SK-N-SH (cell line): ENCODE measurements around the gene ATF4. TPM values are rescaled to one million over a fixed set of nuclear protein-coding genes. Genes with fewer than 3 reads are reported as not detected.

Experiments used
- CTCF ChIA-PET: fragments of 300-600, 350-600 bp; formaldehyde crosslinking; extraction: SDS; loops from one replicate; lab custom pipeline; 2021; lab: Yijun Ruan, JAX
- POLR2A ChIA-PET: fragments of 350-600 bp; sonication (Branson Sonifier 250); formaldehyde crosslinking; extraction: SDS; loops from one replicate; lab custom pipeline; 2020; ENCODE audit warnings: antibody characterized with exemption, inconsistent platforms; lab: Yijun Ruan, JAX
- DNase-seq: peaks from one replicate; pipeline ENCODE4 v3.0.0; 2012
- H2AFZ ChIP-seq: fragments of 200-600 bp; sonication (generic); 2 replicates; pipeline ENCODE4 v1.8.1; 2016; ENCODE audit warnings: antibody characterized with exemption, mild to moderate bottlenecking, low read depth
- H3F3A ChIP-seq: fragments of 200-600 bp; sonication (generic); replicated peaks from 2 replicates; pipeline ENCODE3; 2016; ENCODE audit warnings: antibody characterized with exemption, mild to moderate bottlenecking; ENCODE audit not compliant: insufficient read depth
- H3K27ac ChIP-seq, 2 experiments: fragments of 200-500 bp in 1 of 2; fragments of 200-600 bp in 1 of 2; sonication (Bioruptor generic) in 1 of 2; sonication (generic), shearing (Covaris generic) in 1 of 2; 2 replicates each; pipeline versions ENCODE4 v1.5.1 to v1.6.1; 2014 to 2016; ENCODE audit warnings: low read depth in 2 of 2, inconsistent platforms in 1 of 2, low read length in 1 of 2, mild to moderate bottlenecking in 1 of 2, mixed read lengths in 1 of 2
- H3K27me3 ChIP-seq: fragments of 200-600 bp; sonication (generic), shearing (Covaris generic); 2 replicates; pipeline ENCODE4 v1.6.1; 2016; ENCODE audit warnings: mixed run types; ENCODE audit not compliant: insufficient read depth
- H3K36me3 ChIP-seq, 2 experiments: fragments of 200-500 bp in 1 of 2; fragments of 200-600 bp in 1 of 2; sonication (Bioruptor generic) in 1 of 2; sonication (generic) in 1 of 2; replicated peaks in 1 of 2; 2 replicates each; pipeline versions ENCODE3 to v1.5.1; 2014 to 2016; ENCODE audit warnings: low read length in 1 of 2, mild to moderate bottlenecking in 1 of 2; ENCODE audit not compliant: insufficient read depth in 2 of 2, control insufficient read depth in 1 of 2
- H3K4me1 ChIP-seq, 2 experiments: fragments of 200-500 bp in 1 of 2; fragments of 200-600 bp in 1 of 2; sonication (Bioruptor generic) in 1 of 2; sonication (generic), shearing (Covaris generic) in 1 of 2; 2 replicates each; pipeline versions ENCODE4 v1.5.1 to v1.6.1; 2014 to 2016; ENCODE audit warnings: low read depth in 1 of 2, low read length in 1 of 2, mixed run types in 1 of 2; ENCODE audit not compliant: insufficient read depth in 2 of 2, control insufficient read depth in 1 of 2
- H3K4me2 ChIP-seq: fragments of 200-600 bp; sonication (generic), shearing (Covaris generic); 2 replicates; pipeline ENCODE4 v1.6.1; 2017; ENCODE audit warnings: mixed run types
- H3K4me3 ChIP-seq, 2 experiments: fragments of 200-500 bp in 1 of 2; fragments of 200-600 bp in 1 of 2; sonication (Bioruptor generic) in 1 of 2; sonication (generic), shearing (Covaris generic) in 1 of 2; 2 replicates each; pipeline versions ENCODE4 v1.5.1 to v1.8.1; 2014 to 2016; ENCODE audit warnings: low read depth in 2 of 2, inconsistent platforms in 1 of 2, low read length in 1 of 2, mild to moderate bottlenecking in 1 of 2, mixed read lengths in 1 of 2, moderate library complexity in 1 of 2
- H3K79me2 ChIP-seq: fragments of 200-600 bp; sonication (generic); 2 replicates; pipeline ENCODE4 v1.8.1; 2017; ENCODE audit warnings: mild to moderate bottlenecking; ENCODE audit not compliant: insufficient read depth
- H3K9ac ChIP-seq: fragments of 200-600 bp; sonication (generic); 2 replicates; pipeline ENCODE4 v1.6.1; 2017; ENCODE audit warnings: mixed run types
- H3K9me2 ChIP-seq: fragments of 200-600 bp; sonication (generic); 2 replicates; pipeline ENCODE4 v1.6.1; 2017; ENCODE audit warnings: mixed run types
- H3K9me3 ChIP-seq: fragments of 200-600 bp; sonication (generic); 2 replicates; pipeline ENCODE4 v1.6.1; 2017; ENCODE audit warnings: mixed run types, mild to moderate bottlenecking, moderate library complexity
- H4K20me1 ChIP-seq: fragments of 200-600 bp; sonication (generic); 2 replicates; pipeline ENCODE4 v1.6.1; 2017; ENCODE audit warnings: mild to moderate bottlenecking, mixed run types; ENCODE audit not compliant: insufficient read depth
- EP300 ChIP-seq, 2 experiments: IDR thresholded peaks; 2 replicates each; pipeline versions ENCODE4 v1.4.0 to v1.6.1; 2012; ENCODE audit warnings: borderline replicate concordance in 1 of 2, low read depth in 1 of 2, low read length in 1 of 2
- EZH2phosphoT487 ChIP-seq: fragments of 200-600 bp; sonication (generic); IDR thresholded peaks from 2 replicates; pipeline ENCODE4 v1.6.1; 2017; ENCODE audit warnings: low read depth, mixed run types, mild to moderate bottlenecking, antibody characterized with exemption, moderate library complexity, borderline replicate concordance
- FOSL2 ChIP-seq: IDR thresholded peaks from 2 replicates; pipeline ENCODE4 v1.4.0; 2012; ENCODE audit warnings: low read depth, mild to moderate bottlenecking, moderate library complexity, borderline replicate concordance
- FOXJ3 ChIP-seq: sonication (generic); formaldehyde crosslinking; IDR thresholded peaks from 2 replicates; pipeline ENCODE4 v1.5.1; 2020; ENCODE audit warnings: mild to moderate bottlenecking, missing genetic modification reagents
- GATA2 ChIP-seq: sonication (generic); formaldehyde crosslinking; IDR thresholded peaks from 2 replicates; pipeline ENCODE4 v1.5.0; 2020; ENCODE audit warnings: mild to moderate bottlenecking, missing genetic modification reagents
- MEF2A ChIP-seq: IDR thresholded peaks from 2 replicates; pipeline ENCODE4 v1.4.0; 2012; ENCODE audit warnings: low read depth, borderline replicate concordance
- NFIC ChIP-seq: IDR thresholded peaks from 2 replicates; pipeline ENCODE4 v1.4.0; 2012; ENCODE audit warnings: borderline replicate concordance
- NRF1 ChIP-seq: IDR thresholded peaks from 2 replicates; pipeline ENCODE4 v1.6.1; 2012; ENCODE audit warnings: low read depth, mild to moderate bottlenecking, low read length
- POLR2AphosphoS5 ChIP-seq: IDR thresholded peaks from 2 replicates; pipeline ENCODE4 v1.6.1; 2012; ENCODE audit warnings: low read depth, low read length
- RCOR1 ChIP-seq: fragments of 150-350 bp; IDR thresholded peaks from 2 replicates; pipeline ENCODE4 v1.6.1; 2017; ENCODE audit warnings: antibody characterized with exemption, low read length
- RXRA ChIP-seq: IDR thresholded peaks from 2 replicates; pipeline ENCODE4 v1.4.0; 2012; ENCODE audit warnings: low read depth, mild to moderate bottlenecking, borderline replicate concordance
- SIN3A ChIP-seq: IDR thresholded peaks from 2 replicates; pipeline ENCODE4 v1.6.1; 2012; ENCODE audit warnings: low read depth, mild to moderate bottlenecking, low read length, moderate library complexity, borderline replicate concordance
- SMC3 ChIP-seq: IDR thresholded peaks from 2 replicates; pipeline ENCODE4 v1.6.1; 2012; ENCODE audit warnings: low read depth, low read length, improper control_type of control experiment
- TAF1 ChIP-seq: IDR thresholded peaks from 2 replicates; pipeline ENCODE4 v1.6.1; 2012; ENCODE audit warnings: low read depth, mild to moderate bottlenecking, low read length, moderate library complexity, borderline replicate concordance
- TCF12 ChIP-seq: IDR thresholded peaks from 2 replicates; pipeline ENCODE4 v1.4.0; 2012
- YY1 ChIP-seq: IDR thresholded peaks from 2 replicates; pipeline ENCODE4 v1.4.0; 2012; ENCODE audit warnings: low read depth, mild to moderate bottlenecking
- WGBS: methylation state at CpG from one replicate; pipeline ENCODE4 v1.1.6; 2017; ENCODE audit warnings: low lambda C conversion rate; 5-methylcytosine and 5-hydroxymethylcytosine counted together
- polyA plus RNA-seq, 3 experiments: library from polyadenylated mRNA; depleted of rRNA; stranded (reverse); fragments of >200 nt; gene quantifications; 2 replicates each; pipeline ENCODE4 v1.2.3, GENCODE V29; 2012
- TF ChIP-seq, protein P1 (sequence below): IDR thresholded peaks from 2 replicates; pipeline ENCODE4 v1.4.0; 2012; ENCODE audit warnings: low read depth, borderline replicate concordance
- TF ChIP-seq, protein P2 (sequence below): IDR thresholded peaks from 2 replicates; pipeline ENCODE4; 2012
- TF ChIP-seq, protein P3 (sequence below): IDR thresholded peaks from 2 replicates; pipeline ENCODE4 v1.4.0; 2012; ENCODE audit warnings: low read depth
- TF ChIP-seq, protein P4 (sequence below): IDR thresholded peaks from 2 replicates; pipeline ENCODE4 v1.4.0; 2012; ENCODE audit warnings: low read depth, borderline replicate concordance

Gene ATF4
- polyA plus RNA-seq, 1 of the 3 experiments (the other 2 are of a cell fraction): 375 TPM

DNA sequence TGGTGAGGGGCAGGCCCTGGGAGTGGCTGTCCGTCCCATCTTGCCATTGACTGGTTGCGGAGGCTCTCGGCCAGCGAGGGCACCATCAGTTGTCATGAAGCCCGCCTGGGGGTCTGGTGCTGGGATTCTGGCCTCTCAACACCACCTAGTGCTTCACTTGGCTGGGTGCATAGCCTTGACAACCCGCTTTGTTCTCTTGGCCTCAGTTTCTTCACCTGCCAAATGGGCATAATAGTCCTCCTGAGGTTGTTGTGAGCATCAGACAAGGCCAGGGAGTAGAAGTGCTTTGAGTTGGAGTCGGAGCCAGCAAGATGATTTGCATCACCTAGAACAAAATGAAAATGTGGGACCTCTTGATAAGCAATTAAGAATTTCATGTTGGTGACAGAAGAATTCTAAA is 48.7 kb downstream of the ATF4 start:
- Histone ChIP-seq H3K9me2 (no peaks in the 10 kb centered on the region), H3K27me3 (no peaks in the 10 kb centered on the region), H3K36me3 (no peaks in the 10 kb centered on the region), H3K4me1 (no peaks in the 10 kb centered on the region), H3K9me3 (no peaks in the 10 kb centered on the region), H3K27ac (no peak overlapping the region), H3K79me2 (no peaks in the 10 kb centered on the region), H3K9ac (no peak overlapping the region), H2AFZ (no peak overlapping the region), H3K4me2 (no peak overlapping the region), H3F3A (no peaks in the 10 kb centered on the region), H4K20me1 (no peaks in the 10 kb centered on the region), H3K4me3 (no peak overlapping the region)
- WGBS: 75% methylated on average over 3 of the region's 7 CpGs
- no peak for TF ChIP-seq TAF1
- TF ChIP-seq POLR2AphosphoS5: no peak
- TF ChIP-seq SMC3: no peak
- TF ChIP-seq SIN3A: no peak
- no peak for TF ChIP-seq RXRA
- TF ChIP-seq, protein P1, sequence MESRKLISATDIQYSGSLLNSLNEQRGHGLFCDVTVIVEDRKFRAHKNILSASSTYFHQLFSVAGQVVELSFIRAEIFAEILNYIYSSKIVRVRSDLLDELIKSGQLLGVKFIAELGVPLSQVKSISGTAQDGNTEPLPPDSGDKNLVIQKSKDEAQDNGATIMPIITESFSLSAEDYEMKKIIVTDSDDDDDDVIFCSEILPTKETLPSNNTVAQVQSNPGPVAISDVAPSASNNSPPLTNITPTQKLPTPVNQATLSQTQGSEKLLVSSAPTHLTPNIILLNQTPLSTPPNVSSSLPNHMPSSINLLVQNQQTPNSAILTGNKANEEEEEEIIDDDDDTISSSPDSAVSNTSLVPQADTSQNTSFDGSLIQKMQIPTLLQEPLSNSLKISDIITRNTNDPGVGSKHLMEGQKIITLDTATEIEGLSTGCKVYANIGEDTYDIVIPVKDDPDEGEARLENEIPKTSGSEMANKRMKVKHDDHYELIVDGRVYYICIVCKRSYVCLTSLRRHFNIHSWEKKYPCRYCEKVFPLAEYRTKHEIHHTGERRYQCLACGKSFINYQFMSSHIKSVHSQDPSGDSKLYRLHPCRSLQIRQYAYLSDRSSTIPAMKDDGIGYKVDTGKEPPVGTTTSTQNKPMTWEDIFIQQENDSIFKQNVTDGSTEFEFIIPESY: no peak
- no peak for TF ChIP-seq YY1
- no peak for TF ChIP-seq GATA2 (CRISPR knock-in tag)
- TF ChIP-seq, protein P2, sequence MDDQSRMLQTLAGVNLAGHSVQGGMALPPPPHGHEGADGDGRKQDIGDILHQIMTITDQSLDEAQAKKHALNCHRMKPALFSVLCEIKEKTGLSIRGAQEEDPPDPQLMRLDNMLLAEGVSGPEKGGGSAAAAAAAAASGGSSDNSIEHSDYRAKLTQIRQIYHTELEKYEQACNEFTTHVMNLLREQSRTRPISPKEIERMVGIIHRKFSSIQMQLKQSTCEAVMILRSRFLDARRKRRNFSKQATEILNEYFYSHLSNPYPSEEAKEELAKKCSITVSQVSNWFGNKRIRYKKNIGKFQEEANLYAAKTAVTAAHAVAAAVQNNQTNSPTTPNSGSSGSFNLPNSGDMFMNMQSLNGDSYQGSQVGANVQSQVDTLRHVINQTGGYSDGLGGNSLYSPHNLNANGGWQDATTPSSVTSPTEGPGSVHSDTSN: no peak
- TF ChIP-seq FOXJ3 (CRISPR knock-in tag): no peak
- no peak for TF ChIP-seq RCOR1
- no peak for TF ChIP-seq MEF2A
- TF ChIP-seq, protein P3, sequence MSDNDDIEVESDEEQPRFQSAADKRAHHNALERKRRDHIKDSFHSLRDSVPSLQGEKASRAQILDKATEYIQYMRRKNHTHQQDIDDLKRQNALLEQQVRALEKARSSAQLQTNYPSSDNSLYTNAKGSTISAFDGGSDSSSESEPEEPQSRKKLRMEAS: no peak
- no peak for TF ChIP-seq TCF12
- TF ChIP-seq EP300 (IDR thresholded peaks at IDR 0.05; ENCODE audit: borderline replicate concordance in 1 of 2, low read depth in 1 of 2, low read length in 1 of 2): no peak
- TF ChIP-seq EZH2phosphoT487: no peak
- no peak for TF ChIP-seq NRF1
- no peak for TF ChIP-seq FOSL2
- TF ChIP-seq, protein P4, sequence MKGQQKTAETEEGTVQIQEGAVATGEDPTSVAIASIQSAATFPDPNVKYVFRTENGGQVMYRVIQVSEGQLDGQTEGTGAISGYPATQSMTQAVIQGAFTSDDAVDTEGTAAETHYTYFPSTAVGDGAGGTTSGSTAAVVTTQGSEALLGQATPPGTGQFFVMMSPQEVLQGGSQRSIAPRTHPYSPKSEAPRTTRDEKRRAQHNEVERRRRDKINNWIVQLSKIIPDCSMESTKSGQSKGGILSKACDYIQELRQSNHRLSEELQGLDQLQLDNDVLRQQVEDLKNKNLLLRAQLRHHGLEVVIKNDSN: no peak
- TF ChIP-seq NFIC: no peak
- POLR2A ChIA-PET: no interaction called here
- DNase-seq: no peak
- CTCF ChIA-PET: no interaction called here
